ENCODE measurements around the gene PDS5A.

DNA sequence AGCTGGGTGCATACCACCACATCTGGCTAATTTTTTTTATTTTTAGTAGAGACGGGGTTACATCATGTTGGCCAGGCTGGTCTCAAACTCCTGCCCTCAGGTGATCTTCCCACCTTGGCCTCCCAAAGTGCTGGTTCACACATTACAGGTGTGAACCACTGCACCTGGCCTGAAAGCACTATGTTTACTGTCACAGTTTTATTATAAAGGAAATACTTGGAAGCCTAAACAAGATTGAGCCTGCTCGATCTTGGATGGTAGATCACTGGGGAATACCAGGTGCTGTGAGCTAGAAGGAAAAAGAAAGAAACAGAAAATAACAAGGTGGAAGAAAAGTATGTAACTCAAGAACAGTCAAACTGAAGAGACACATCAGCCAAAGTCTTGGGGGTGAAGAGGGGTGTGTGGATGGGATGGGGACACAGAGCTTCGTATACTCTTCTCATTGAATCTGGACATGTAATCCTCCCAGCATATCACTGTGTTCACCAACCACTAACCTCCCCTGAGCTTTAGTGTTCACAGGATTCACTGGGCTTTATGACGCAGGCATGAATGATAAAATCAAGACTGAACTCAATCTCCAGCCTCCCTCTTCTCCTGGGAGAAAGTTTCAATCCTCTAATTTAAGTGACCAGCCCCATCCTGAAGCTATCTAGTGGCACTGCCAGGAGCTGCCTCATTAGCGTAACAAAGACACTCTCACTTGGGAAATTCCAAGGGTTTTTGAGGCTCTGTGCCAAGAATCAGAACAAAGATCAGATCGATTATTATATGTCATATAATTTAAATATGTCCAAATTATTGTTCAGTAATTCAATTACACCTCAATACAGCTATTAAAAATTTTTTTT lies 40.9 kb downstream of the PDS5A start:
- no peak for TF ChIP-seq EZH2 (IDR thresholded peaks at IDR 0.05; ENCODE audit: insufficient read depth, poor library complexity, severe bottlenecking)
- TF ChIP-seq EZH2phosphoT487 (IDR thresholded peaks at IDR 0.05; ENCODE audit: insufficient read depth, low read depth), result no peak
